ENCODE measurements around the gene STK35. TPM values are rescaled to one million over a fixed set of nuclear protein-coding genes. Genes with fewer than 3 reads are reported as not detected.

STK35 gene
- total and polyA plus RNA-seq, 9 of the 15 experiments (the other 6 are each of a cell fraction or from before 2014, with no cell fraction given): 1.0 to 11.0 (median 6.3) TPM

DNA sequence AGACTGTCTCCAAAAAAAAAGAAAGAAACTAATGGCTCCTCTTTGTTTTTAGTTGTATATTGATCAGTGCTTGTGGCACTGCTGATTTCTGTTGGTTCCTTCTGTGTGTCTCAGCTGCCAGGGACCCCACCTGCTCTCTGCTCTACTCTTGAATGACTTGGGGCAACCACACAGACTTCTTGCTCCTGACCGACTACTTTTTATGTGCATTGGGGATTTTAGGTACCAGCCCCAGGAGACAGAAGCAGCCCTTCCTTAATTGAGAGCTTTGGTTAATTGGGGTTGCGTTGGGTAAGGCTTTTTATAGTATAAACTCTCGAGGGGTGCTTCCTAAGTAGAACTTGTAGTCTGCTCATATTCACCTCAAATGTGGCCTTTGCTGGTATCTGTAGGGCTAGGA lies 6.9 kb downstream of the STK35 start (continued):
- TF ChIP-seq, protein P1, sequence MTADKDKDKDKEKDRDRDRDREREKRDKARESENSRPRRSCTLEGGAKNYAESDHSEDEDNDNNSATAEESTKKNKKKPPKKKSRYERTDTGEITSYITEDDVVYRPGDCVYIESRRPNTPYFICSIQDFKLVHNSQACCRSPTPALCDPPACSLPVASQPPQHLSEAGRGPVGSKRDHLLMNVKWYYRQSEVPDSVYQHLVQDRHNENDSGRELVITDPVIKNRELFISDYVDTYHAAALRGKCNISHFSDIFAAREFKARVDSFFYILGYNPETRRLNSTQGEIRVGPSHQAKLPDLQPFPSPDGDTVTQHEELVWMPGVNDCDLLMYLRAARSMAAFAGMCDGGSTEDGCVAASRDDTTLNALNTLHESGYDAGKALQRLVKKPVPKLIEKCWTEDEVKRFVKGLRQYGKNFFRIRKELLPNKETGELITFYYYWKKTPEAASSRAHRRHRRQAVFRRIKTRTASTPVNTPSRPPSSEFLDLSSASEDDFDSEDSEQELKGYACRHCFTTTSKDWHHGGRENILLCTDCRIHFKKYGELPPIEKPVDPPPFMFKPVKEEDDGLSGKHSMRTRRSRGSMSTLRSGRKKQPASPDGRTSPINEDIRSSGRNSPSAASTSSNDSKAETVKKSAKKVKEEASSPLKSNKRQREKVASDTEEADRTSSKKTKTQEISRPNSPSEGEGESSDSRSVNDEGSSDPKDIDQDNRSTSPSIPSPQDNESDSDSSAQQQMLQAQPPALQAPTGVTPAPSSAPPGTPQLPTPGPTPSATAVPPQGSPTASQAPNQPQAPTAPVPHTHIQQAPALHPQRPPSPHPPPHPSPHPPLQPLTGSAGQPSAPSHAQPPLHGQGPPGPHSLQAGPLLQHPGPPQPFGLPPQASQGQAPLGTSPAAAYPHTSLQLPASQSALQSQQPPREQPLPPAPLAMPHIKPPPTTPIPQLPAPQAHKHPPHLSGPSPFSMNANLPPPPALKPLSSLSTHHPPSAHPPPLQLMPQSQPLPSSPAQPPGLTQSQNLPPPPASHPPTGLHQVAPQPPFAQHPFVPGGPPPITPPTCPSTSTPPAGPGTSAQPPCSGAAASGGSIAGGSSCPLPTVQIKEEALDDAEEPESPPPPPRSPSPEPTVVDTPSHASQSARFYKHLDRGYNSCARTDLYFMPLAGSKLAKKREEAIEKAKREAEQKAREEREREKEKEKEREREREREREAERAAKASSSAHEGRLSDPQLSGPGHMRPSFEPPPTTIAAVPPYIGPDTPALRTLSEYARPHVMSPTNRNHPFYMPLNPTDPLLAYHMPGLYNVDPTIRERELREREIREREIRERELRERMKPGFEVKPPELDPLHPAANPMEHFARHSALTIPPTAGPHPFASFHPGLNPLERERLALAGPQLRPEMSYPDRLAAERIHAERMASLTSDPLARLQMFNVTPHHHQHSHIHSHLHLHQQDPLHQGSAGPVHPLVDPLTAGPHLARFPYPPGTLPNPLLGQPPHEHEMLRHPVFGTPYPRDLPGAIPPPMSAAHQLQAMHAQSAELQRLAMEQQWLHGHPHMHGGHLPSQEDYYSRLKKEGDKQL (CRISPR knock-in tag; IDR thresholded peaks at IDR 0.05; ENCODE audit: borderline replicate concordance): no peak

DNA sequence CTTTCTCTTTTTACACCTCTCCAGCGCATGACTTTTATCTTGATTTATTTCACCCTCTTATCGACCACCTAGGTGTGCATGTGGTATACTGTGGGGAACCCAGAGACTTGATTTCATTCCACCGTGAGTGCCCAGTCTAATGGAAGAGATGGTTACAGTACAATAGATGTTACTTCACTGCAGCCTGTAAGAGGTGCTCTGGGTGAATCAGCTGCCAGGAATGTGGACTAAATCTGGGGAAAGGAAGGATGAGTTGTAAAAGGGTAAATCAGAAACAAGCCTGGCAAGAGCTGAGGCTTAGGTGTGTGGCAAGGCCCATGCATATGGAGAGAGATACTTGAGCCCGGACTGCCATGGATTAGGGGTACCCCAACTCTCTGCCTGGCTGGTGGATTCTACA lies 7.4 kb downstream of the STK35 start:
- Histone ChIP-seq H2AFZ (ENCODE audit: low read depth, low read length) (no peak overlapping the region), H3K36me3 (ENCODE audit: control insufficient read depth, insufficient read depth, low read length) (peaks cover 52% of the 10 kb centered on the region; the same call in 2 of the 3 replicates), H3K4me2 (ENCODE audit: insufficient read depth, low read length) (no peak overlapping the region), H3K9ac (ENCODE audit: insufficient read depth in 1 of 2, low read depth in 2 of 2, low read length in 2 of 2) (no peak overlapping the region), H3K27me3 (ENCODE audit: control insufficient read depth in 2 of 2, insufficient read depth in 2 of 2, low read length in 2 of 2) (no peaks in the 10 kb centered on the region), H3K27ac (ENCODE audit: extremely low read depth, low read depth, low read length) (no peak overlapping the region), H3K9me1 (ENCODE audit: control insufficient read depth, insufficient read depth, low read length) (no peaks in the 10 kb centered on the region), H3K4me1 (replicated peaks in 1 of 2; ENCODE audit: control insufficient read depth in 2 of 2, insufficient read depth in 2 of 2, low read length in 2 of 2) (peaks cover 0 to 15% of the 10 kb centered on the region in 2 experiments; a peak in 3 of 5 replicates), H3K4me3 (no peak overlapping the region), H3K9me3 (replicated peaks; ENCODE audit: control insufficient read depth, insufficient read depth, low read depth, low read length) (no peaks in the 10 kb centered on the region), H3K79me2 (ENCODE audit: control insufficient read depth, insufficient read depth, low read length) (peaks cover 89% of the 10 kb centered on the region), H4K20me1 (replicated peaks; ENCODE audit: control insufficient read depth, insufficient read depth, low read length) (peaks cover 11% of the 10 kb centered on the region; the same call in 1 of the 2 replicates)
- in situ Hi-C loops (cut with MboI): no loop called here
- DNase-seq (ENCODE audit: extremely low read depth in 1 of 4, low spot score in 3 of 4) (no peak), ATAC-seq (no peak), FAIRE-seq (no peak)
- ChIA-PET POLR2A (interaction anchor here (0.6 kb wide), 3 partner anchors 15 to 565 kb away, joined by 3 to 5 read pairs (median 4); no protein-coding TSS in a partner anchor), CTCF (ENCODE audit: low intra/inter-chr PET ratio) (no interaction called here)
- intact Hi-C loops (cut with micrococcal nuclease): no loop called here
- BruUV-seq (replicated peaks): no TSS peak
- WGBS (ENCODE audit: insufficient coverage, low coverage, missing lambda C conversion rate): 74% methylated on average over 4 of the region's 4 CpGs
- TF ChIP-seq XRCC3 (IDR thresholded peaks at IDR 0.05) (no peak), FOSL1 (tag; conservative IDR thresholded peaks at IDR 0.05) (no peak), MYNN (IDR thresholded peaks at IDR 0.05) (no peak), MYNN (CRISPR knock-in tag; IDR thresholded peaks at IDR 0.05) (no peak), CBX8 (IDR thresholded peaks at IDR 0.05; ENCODE audit: borderline replicate concordance, extremely low read depth, low read depth, low read length, poor library complexity, severe bottlenecking) (no peak)
- TF ChIP-seq, protein P2, sequence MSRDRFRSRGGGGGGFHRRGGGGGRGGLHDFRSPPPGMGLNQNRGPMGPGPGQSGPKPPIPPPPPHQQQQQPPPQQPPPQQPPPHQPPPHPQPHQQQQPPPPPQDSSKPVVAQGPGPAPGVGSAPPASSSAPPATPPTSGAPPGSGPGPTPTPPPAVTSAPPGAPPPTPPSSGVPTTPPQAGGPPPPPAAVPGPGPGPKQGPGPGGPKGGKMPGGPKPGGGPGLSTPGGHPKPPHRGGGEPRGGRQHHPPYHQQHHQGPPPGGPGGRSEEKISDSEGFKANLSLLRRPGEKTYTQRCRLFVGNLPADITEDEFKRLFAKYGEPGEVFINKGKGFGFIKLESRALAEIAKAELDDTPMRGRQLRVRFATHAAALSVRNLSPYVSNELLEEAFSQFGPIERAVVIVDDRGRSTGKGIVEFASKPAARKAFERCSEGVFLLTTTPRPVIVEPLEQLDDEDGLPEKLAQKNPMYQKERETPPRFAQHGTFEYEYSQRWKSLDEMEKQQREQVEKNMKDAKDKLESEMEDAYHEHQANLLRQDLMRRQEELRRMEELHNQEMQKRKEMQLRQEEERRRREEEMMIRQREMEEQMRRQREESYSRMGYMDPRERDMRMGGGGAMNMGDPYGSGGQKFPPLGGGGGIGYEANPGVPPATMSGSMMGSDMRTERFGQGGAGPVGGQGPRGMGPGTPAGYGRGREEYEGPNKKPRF (IDR thresholded peaks at IDR 0.05; ENCODE audit: low read depth, low read length): no peak
- TF ChIP-seq, protein P3, sequence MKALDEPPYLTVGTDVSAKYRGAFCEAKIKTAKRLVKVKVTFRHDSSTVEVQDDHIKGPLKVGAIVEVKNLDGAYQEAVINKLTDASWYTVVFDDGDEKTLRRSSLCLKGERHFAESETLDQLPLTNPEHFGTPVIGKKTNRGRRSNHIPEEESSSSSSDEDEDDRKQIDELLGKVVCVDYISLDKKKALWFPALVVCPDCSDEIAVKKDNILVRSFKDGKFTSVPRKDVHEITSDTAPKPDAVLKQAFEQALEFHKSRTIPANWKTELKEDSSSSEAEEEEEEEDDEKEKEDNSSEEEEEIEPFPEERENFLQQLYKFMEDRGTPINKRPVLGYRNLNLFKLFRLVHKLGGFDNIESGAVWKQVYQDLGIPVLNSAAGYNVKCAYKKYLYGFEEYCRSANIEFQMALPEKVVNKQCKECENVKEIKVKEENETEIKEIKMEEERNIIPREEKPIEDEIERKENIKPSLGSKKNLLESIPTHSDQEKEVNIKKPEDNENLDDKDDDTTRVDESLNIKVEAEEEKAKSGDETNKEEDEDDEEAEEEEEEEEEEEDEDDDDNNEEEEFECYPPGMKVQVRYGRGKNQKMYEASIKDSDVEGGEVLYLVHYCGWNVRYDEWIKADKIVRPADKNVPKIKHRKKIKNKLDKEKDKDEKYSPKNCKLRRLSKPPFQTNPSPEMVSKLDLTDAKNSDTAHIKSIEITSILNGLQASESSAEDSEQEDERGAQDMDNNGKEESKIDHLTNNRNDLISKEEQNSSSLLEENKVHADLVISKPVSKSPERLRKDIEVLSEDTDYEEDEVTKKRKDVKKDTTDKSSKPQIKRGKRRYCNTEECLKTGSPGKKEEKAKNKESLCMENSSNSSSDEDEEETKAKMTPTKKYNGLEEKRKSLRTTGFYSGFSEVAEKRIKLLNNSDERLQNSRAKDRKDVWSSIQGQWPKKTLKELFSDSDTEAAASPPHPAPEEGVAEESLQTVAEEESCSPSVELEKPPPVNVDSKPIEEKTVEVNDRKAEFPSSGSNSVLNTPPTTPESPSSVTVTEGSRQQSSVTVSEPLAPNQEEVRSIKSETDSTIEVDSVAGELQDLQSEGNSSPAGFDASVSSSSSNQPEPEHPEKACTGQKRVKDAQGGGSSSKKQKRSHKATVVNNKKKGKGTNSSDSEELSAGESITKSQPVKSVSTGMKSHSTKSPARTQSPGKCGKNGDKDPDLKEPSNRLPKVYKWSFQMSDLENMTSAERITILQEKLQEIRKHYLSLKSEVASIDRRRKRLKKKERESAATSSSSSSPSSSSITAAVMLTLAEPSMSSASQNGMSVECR (CRISPR knock-in tag; IDR thresholded peaks at IDR 0.05): no peak
